ENCODE results near the gene DIAPH2.
"Not testable (repeated sequence)": the region's sequence is repeated elsewhere in the genome, so short reads cannot be mapped to it uniquely, and the experiment has no call there.

Gene DIAPH2

DNA sequence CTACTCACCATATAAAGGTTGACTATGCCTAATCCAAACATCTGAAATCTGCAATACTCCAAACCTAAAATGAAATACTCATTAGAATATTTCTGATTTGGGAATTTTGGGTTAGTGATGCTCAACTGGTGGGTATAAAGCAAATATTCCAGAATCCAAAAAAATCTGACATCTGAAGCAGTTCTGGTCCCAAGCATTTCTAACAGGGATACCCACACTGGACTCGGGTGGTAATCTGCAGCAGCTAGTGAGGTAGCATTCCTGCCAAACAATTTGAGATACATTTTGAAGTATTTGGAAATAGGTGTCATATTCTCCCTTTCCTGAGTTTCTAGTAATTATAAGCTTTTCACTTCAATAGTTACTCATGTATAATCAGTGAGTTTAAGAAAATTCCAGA, 149.5 kb downstream of the DIAPH2 start:
- no peak for DNase-seq

DNA sequence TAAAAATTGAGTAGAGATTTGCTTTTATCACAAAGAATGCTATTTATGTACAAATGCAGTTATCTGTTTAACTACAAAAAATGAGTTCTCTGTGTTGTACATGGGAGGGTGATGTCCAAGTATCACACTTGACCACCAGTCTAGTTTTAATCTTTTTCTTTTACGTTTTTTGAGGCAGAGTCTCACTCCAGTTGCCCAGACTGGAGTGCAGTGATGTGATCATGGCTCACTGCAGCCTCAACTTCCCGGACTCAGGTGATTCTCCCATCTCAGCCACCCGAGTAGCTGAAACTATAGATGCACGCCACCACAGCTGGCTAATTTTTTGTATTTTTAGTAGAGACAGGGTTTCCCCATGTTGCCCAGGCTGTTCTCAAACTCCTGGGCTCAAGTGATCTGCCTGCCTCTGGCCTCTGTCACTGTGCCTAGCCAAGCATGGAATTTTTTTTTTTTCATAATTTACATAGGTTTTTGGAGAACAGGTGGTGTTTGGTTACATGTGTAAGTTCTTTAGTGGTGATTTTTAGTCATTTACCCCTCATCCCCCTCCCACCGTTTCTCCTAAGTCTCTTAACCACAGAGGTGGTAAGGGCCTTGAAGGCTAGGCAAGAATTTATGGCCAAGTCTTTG, 151.1 kb downstream of the DIAPH2 start:
- no peak for DNase-seq

DNA sequence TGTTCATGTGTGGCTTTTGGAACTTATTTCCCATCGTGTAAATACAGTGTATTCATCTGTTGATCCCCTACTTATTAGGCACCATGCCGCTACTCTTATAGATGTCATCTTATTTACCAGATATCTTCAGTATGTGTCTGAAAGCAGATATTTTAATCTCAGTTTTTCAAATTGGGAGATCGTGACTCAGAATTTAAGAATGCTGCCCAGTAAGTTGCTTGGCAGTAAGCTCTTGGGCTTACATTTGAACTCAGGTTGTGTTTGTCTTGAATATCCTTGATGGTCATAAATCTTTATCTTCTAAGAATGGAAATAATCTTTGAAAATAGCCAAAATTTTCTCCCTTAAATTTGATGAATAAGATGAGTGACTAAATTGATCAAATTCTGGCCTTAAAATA, 153.2 kb downstream of the DIAPH2 start:
- no peak for DNase-seq

DNA sequence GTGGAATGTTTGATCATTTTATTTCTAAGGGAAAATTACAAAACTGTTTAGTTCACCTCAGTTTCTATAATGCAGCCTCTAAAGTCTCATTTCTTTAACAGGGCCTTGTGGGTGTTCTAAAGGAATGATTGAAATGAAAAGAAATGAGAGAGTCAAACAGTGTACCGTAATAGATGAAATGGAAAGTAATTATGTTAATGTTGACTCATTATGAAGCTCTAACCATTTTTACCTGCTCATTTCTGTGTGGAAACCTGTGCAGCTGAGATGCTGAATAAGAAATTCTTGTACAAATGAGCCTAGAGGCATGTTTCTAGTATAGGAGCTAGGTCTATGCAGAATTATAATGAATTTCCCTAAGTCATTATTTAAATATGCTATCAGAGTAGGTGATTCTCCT, 153.9 kb downstream of the DIAPH2 start:
- no peak for DNase-seq

DNA sequence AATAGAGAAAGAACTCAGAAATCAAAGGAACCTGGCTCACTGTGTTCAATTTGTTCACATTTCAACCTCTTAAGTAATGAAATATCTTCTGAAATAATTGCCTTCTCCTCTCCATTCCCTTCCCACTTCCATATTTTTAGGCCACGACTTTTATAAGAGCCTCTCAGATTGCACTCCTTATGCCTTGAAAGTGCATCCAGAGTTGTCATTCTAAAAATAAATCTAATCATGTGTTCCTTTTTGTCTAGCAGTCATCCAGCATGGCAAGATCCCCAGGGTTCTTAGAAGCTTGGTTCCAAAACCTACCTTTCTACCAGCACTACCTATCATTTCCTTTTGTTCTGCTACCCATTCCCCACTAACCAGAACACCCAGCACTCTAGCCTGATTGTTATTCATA, 156.7 kb downstream of the DIAPH2 start:
- no peak for DNase-seq

DNA sequence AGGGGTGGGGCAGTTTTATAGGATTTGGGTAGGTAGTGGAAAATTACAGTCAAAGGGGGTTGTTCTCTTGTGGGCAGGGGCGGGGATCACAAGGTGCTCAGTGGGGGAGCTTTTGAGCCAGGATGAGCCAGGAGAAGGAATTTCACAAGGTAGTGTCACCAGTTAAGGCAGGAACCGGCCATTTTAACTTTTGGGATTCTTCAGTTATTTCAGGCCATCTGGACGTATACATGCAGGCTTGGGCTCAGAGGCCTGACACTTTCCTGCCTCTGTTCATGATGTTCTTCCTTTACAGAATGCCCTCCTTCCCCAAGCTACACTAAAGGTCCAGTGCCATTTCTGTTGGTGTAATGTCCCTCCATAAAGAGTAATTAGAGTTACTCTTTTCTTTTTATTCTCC, 157.2 kb downstream of the DIAPH2 start:
- DNase-seq: not testable (repeated sequence)

DNA sequence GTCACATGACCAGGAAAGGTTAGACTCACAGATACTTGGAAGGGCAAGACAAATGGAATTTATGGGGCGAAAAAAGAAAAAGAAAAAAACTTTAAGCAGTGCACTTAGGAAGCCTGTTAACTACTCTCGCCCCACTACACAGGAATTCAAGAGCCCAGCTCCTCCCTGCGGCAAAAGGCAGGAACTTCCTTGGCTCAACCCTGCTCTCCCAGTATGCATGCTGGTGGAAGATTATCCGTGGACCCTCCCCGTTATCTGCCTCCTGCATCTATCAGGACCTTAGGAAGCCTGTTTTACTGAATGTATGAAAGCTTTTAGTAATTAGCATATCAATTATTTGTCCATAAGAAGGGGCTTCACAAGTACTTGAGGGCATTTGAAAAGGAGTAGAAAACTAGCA, 158.9 kb downstream of the DIAPH2 start:
- no peak for DNase-seq

DNA sequence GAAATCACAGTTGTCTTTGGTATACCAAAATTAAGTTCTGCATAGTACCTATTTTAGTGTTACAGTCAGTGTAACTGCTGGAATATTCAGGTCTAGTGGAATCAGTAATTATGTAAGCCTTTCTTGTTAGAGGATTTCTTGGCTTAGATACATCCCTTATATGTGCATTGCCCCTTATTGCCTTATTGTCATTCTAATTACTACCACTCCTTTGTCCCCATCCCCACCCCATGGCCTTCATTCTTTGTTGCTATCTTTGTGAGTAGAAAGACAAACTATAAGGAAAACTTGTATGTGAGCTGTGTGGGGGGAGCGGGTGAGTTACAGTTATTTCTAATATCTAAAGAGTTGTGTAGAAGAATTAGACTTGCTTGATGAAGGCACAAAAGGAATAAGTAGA, 162.2 kb downstream of the DIAPH2 start:
- DNase-seq: no peak

DNA sequence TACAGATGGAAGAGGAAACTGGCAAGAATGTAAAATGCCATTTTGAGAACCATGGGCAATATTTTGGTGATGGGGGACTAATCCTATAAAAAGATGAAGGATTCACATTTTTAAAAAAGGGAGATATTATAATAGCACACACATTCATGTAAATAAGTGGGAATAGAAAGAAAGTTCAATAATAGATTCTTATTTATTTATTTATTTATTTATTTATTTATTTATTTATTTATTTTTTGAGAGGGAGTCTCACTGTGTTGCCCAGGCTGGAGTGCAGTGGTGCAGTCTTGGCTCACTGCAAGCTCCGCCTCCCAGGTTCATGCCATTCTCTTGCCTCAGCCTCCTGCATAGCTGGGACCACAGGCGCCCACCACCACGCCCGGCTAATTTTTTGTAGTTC, 174.8 kb downstream of the DIAPH2 start:
- not testable (repeated sequence) for DNase-seq

DNA sequence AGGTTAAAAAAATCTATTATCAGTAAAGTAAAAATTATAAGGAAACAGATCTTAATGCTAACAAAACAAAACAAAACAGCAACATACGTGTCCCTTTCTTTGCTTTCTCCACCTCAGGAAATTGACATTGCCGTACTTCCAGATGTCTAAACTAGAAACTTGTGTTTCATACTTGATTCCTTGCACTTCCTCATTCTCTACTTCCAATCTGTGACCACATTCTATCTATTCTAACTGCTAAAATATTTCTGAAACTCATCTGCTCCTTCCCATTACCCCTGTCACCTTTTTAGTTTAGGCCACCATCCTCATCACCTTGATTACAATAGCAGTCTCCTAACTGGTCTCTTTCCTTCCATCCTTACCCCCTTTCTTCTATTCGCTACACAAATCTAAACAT, 176.6 kb downstream of the DIAPH2 start:
- DNase-seq: no peak

DNA sequence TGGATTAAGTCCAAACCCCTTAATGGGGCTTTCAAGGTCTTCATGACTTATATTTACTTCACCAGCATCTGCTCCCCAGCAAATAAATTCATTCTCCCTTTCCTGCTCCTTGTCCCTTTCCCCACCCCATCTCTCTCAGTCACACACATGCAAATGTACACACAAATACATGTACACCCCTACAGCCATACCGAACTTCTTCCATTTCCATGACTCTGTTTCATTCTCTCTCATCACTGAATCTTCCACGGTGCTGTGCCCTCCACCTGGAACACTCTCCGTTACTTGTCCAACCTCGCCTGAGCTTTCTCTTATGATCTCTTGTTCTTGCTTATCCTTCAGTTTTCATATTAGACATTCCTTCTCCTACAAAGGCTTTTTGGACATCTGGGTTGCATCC, 177.0 kb downstream of the DIAPH2 start:
- no peak for DNase-seq

DNA sequence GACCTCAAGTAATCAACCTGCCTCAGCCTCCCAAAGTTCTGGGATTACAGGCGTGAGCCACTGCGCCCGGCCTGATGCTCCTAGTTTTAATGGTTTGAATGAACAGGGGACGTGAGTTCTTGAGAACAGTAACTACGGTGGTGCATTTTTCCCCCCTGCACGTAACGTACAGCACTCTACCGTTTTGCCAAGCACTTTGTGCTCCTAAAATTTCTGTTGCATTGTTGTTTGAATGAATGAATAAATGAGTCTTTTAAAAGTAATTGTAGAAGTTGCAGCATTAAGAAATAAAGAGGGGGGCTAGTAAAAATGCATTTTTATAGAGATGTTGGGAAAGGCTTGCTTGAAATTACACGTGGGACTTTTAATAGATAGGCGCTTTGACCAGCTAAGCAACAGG, 199.0 kb downstream of the DIAPH2 start, which contains the start of gene RPA4:
Gene RPA4, plus strand, starts transcription at position 301 of the 400 bp plus-strand sequence. CDS start 403 bp downstream, outside the sequence.
- no peak for DNase-seq

DNA sequence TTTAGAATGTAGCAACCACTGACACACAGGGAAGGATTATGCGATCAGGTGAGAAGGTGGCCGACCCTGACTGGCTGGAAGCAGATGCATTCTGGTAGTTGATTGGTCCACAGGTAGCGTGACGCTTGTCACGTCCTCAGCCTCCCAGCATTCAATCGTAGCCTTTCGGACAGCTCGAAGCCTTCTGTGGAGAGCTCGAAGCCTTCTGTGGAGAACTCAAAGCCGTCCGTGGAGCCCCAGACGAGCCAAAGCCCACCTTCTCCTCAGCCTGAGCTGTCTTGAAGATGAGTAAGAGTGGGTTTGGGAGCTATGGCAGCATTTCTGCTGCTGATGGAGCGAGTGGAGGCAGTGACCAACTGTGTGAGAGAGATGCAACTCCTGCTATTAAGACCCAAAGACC, 199.4 kb downstream of the DIAPH2 start:
- no peak for DNase-seq

DNA sequence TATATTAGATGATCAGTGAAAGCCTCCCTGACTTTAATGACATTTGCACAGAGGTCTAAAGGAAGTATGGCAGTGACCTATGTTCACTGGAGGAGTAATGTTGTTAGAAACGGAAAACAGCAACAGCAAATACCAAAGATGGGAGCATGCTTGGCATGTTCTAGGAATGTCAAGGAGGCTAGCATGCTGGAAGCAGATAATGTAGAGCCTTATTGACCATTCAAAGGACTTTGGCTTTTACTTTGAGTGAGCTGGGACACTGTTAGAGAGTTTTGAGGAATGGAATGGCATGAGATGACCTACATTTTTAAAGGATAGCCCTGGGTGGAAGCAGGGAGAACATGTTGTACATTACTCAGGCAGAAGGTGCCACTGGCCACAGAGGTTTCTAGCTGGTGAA, 205.1 kb downstream of the DIAPH2 start:
- DNase-seq: no peak

DNA sequence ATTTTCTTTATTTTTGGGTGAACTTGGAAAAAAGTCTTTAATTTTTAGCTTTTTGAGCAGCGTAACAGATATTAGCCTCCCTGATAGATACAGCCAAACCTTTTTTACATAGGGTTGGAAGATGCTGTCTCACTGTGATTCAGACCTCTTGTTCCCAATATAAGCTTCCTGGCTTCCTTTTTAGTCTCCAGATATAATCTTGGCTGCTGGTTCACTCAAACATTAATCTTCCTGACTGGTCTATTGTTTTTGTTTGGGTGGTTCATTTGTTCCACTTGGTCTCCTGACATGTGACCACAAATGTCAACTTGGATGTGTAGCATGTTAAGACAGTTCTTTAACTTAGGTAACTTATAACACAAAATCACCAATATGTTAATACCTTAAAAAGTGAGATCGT, 222.1 kb downstream of the DIAPH2 start:
- no peak for DNase-seq

DNA sequence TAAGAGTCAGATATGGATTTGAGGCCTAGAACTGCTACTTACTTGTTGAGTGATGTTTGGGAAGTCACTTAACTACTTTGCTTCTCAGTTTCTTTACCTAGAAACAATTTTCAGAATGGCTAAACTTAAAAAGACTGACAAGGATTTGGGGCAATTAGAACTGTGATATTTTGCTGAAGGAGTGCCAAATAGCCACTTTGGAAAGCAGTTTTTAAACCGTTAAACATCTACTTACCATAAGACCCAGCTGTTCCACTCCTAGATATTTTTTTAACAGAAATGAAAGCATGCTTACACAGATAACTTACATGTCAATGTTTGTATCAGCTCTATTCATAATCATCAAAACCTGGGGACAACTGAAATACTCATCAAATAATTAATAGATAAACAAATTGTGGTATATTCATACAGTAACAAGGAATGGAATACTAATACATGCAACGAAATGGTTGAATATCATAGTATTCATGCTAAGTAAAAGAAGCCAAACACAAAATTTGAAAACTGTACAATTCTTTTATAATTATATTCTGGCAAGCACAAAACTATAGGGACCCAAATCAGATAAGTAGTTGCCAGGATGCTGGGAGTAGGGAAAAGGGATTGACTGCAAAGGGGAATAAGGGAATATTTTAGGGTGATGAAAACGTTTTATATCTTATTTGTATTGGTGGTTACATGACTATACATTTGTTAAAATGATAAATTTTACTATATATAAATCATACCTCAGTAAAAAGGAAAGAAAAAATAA, 223.1 kb downstream of the DIAPH2 start:
- DNase-seq: peak; percentile 65

DNA sequence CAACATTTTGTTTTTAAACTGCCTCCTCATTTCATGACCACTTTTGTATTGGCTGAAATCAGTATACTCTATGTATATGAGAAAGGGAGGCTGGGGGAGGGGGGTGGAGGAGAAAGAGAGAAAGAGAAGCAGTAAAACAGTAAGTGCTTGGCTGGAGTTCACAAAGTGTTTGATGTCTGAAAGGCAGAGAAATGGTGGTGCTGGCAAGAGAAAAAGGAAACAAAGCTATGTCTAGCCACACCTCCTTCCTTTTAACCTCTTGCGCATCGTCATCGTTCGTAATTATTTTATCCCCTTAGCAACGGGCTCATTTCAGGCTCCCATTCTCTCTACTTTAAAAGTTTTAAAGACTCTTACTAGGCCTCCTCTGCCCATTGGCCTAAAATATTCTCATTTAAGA, 224.6 kb downstream of the DIAPH2 start:
- DNase-seq: no peak

DNA sequence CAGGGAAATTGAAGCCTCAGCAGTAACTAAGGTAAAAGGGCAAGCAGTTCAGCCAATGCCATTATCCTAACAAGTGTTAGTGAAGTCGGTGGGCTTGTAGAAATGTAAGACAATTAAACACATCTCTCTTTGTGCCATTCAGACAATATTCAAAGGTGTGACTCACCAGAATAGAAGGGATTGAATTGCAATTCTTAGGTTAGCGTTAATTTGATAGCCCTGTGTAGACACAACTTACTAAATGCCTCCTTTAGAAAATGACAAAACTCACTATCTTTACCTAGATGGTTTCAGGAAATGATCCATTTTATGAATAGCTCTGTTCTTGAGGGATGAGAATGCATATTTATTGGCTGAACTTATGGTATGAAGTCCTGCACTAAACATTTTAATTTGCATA, 234.2 kb downstream of the DIAPH2 start:
- no peak for DNase-seq

DNA sequence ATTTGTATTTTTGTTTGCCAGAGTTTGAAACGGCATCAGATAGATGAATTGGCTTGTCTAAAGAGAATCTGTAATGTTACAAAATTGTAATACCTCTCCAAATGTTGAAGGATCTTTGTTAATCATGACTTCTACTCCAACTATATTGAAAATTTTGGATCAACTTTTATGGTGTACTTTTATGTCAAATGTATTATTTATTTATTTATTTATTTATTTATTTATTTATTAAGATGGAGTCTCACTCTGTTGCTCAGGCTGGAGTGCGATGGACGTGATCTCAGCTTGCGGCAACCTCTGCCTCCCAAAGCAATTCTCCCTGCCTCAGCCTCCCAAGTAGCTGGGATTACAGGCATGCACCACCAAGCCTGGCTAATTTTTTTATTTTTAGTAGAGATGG, 235.0 kb downstream of the DIAPH2 start:
- no peak for DNase-seq

DNA sequence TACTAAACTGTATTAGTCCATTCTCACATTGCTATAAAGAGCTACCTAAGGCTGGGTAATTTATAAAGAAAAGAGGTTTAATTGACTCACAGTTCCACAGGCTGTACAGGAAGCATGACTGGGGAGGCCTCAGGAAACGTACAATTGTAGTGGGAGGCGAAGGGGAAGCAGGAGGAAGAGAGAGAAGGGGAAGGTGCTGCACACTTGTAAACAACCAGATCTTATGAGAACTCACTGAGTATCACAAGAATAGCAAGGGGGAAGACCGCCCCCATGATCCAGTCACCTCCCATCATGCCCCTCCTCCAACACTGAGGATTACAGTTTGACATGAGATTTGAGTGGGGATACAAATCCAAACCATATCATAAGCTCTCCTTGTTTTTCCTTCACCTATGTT, 239.9 kb downstream of the DIAPH2 start:
- no peak for DNase-seq

DNA sequence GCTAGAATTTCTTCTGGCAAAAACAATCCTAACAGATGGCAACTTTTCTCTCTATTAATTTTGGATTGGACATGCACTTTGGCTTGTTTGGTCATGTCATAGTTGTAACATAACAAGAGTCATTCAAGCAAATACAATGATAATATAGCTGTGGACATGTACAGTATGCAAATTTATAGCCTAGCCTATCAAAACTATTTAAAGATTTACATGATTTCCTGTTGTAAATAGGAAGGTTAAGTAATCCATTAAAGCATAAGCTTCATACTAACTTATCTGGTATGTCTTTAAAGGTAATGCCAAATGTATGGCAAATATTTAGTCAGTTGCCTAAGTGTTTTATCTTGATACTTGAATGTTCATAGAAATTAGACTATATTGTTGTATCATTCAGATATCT, 244.4 kb downstream of the DIAPH2 start:
- peak; percentile 54 for DNase-seq

DNA sequence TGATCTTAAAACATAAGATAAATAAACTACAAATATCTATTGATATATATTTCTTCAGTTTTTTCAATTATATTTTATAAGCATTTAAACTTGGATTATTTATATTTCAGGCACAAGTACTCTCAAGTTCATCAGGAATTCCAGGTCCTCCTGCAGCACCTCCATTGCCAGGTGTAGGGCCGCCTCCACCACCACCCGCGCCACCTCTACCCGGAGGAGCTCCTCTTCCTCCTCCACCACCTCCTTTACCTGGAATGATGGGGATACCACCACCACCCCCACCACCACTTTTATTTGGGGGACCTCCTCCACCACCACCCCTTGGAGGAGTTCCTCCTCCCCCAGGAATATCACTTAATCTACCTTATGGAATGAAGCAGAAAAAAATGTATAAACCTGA, 273.1 kb downstream of the DIAPH2 start:
- no peak for DNase-seq

DNA sequence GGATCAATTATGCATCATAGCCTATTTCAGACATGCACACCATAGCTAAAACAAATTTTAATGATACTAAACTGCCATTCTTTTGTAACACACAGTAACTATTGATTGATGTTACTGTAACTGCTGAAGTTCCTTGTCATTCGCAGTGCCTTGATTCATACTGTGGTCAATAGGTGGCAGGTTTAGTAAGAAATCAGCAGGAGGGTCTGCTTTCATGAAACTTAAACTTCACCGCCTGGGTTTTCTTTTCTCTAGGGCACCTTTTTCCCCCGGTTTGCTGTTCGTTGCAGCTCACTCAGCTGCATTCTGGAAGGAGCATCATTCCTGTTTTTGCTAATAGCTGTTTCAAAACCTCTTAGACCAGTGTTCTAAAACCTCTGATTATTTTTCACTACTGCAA, 287.2 kb downstream of the DIAPH2 start:
- DNase-seq: no peak

DNA sequence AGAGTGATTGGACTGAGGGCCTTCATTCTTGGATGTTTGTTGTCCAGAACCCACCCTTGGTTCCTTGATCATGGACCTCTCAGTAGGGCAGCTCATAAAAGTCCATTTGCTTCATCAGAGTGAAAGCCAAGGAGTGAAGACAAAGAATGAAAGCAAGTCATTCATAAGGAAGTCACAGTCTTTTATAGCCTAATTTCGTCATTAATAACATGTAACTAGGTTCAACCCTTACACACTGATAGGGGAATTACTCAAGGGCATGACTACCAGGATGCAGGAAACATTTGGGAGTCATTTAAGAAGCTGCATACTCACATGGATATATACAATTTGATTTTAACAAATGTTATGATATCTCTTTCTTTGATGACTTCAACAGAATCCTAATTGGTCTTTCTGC, 294.3 kb downstream of the DIAPH2 start:
- DNase-seq: no peak

DNA sequence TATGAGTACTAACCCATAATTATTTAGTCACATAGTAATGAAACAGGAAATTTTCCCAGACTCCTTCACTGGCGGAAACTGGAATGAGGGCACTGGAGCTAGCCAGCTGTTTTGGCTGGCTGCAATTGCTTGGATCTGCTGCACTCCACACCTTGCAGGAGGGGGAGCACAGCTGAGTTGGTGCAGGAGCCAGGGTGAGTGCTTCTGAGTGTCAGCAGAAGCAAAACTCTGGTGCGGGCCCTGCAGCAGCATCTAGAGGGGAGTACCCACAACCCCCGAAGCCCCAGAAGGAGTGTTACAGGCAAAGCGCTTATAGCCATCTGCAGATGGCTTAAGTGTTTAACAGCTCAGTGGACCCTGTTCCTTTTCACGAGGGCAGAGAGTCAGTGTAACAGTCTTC, 295.1 kb downstream of the DIAPH2 start:
- no peak for DNase-seq
